ENCODE data around the gene ERG. TPM values are rescaled to one million over a fixed set of nuclear protein-coding genes. Genes with fewer than 3 reads are reported as not detected.

ERG gene
- total and polyA plus RNA-seq, 2 of the 8 experiments (the other 6 are each of a cell fraction or from before 2014, with no cell fraction given): 1.0 to 3.0 TPM

- TF ChIP-seq ATF2 (IDR thresholded peaks at IDR 0.05; ENCODE audit: low read length): no peak
- TF ChIP-seq POLR2A (IDR thresholded peaks at IDR 0.05; ENCODE audit: control extremely low read depth in 1 of 2, low read depth in 2 of 2, low read length in 2 of 2): no peak
- no peak for TF ChIP-seq EZH2 (IDR thresholded peaks at IDR 0.05; ENCODE audit: low read depth, low read length, severe bottlenecking)
- TF ChIP-seq RBBP5 (IDR thresholded peaks at IDR 0.05; ENCODE audit: borderline replicate concordance, low read depth, low read length): no peak
- no peak for TF ChIP-seq KDM5A (IDR thresholded peaks at IDR 0.05; ENCODE audit: low read length)
- no peak for TF ChIP-seq EP300 (IDR thresholded peaks at IDR 0.05; ENCODE audit: borderline replicate concordance in 1 of 2, low read depth in 2 of 2, low read length in 2 of 2)
Observed at GRCh38 chr21:38500073-38500472, 1.8 kb upstream of the ERG start (continued).

Data from H1 (cell line).